ENCODE results near the gene GJB5.

Gene GJB5

GRCh38 chr1:34754964-34755637, at the start of gene GJB5:
Gene GJB5, plus strand, starts transcription at chr1:34755047. Its CDS starts 2,284 bp downstream, at chr1:34757331.
- H3K4me3 ChIP-seq (ENCODE audit: low read depth, low read length) = no peak within 1 kb of the TSS
- DNase-seq (ENCODE audit: low read depth) = no peak
- TF ChIP-seq CTCF (conservative IDR thresholded peaks at IDR 0.05; ENCODE audit: low read depth, low read length) = no peak

- DNase-seq (ENCODE audit: low read depth) = no peak
- TF ChIP-seq CTCF (conservative IDR thresholded peaks at IDR 0.05; ENCODE audit: low read depth, low read length) = no peak
- H3K4me3 ChIP-seq (ENCODE audit: low read depth, low read length) = no peak overlapping the region
Measured at GRCh38 chr1:34705077-34705476, 49.8 kb upstream of the GJB5 start.

- no peak for TF ChIP-seq CTCF (conservative IDR thresholded peaks at IDR 0.05; ENCODE audit: low read depth, low read length)
- H3K4me3 ChIP-seq (ENCODE audit: low read depth, low read length) = no peak overlapping the region
- DNase-seq (ENCODE audit: low read depth) = no peak
Measured at GRCh38 chr1:34708106-34708505, 46.7 kb upstream of the GJB5 start.

- H3K4me3 ChIP-seq (ENCODE audit: low read depth, low read length) = no peak overlapping the region
- no peak for TF ChIP-seq CTCF (conservative IDR thresholded peaks at IDR 0.05; ENCODE audit: low read depth, low read length)
- peak; percentile 1 for DNase-seq (ENCODE audit: low read depth)
Measured at GRCh38 chr1:34709547-34709946, 45.3 kb upstream of the GJB5 start.

GRCh38 chr1:34710812-34711211, 44.0 kb upstream of the GJB5 start:
- TF ChIP-seq CTCF (conservative IDR thresholded peaks at IDR 0.05; ENCODE audit: low read depth, low read length) = no peak
- no peak overlapping the region for H3K4me3 ChIP-seq (ENCODE audit: low read depth, low read length)
- no peak for DNase-seq (ENCODE audit: low read depth)

- TF ChIP-seq CTCF (conservative IDR thresholded peaks at IDR 0.05; ENCODE audit: low read depth, low read length) = no peak
- no peak for DNase-seq (ENCODE audit: low read depth)
- H3K4me3 ChIP-seq (ENCODE audit: low read depth, low read length) = no peak overlapping the region
Measured at GRCh38 chr1:34711485-34711884, 43.4 kb upstream of the GJB5 start.

- DNase-seq (ENCODE audit: low read depth) = no peak
- TF ChIP-seq CTCF (conservative IDR thresholded peaks at IDR 0.05; ENCODE audit: low read depth, low read length) = no peak
Measured at GRCh38 chr1:34712007-34712688, 42.7 kb upstream of the GJB5 start.

More at GRCh38 chr1:34712007-34712688, 42.7 kb upstream of the GJB5 start:
- no peak overlapping the region for H3K4me3 ChIP-seq (ENCODE audit: low read depth, low read length)
